ENCODE results near the gene SLK. TPM values are rescaled to one million over a fixed set of nuclear protein-coding genes. Genes with fewer than 3 reads are reported as not detected.

Gene SLK
- total RNA-seq (10 to 100 TPM; 24.1 to 25.4 TPM), total RNA-seq (144 to 223 reads per million in 2 donors)

- DNase-seq (peak; percentile 79 to 86 (median 83)), ATAC-seq (peak; percentile 88)
- no peaks in the 10 kb centered on the region for H3K9me3 ChIP-seq (ENCODE audit: control insufficient read depth, low read length, poor library complexity, severe bottlenecking)
- peaks cover 30% of the 10 kb centered on the region for H3K4me1 Mint-ChIP-seq
- H3K4me3 Mint-ChIP-seq: peak within 1 kb of the TSS; percentile 99
- H3K27me3 Mint-ChIP-seq: no peaks in the 10 kb centered on the region
- H3K36me3 Mint-ChIP-seq (ENCODE audit: low read depth): peaks cover 3% of the 10 kb centered on the region
- H3K27ac Mint-ChIP-seq: peak within 1 kb of the TSS; percentile 97
These were observed at the start of gene SLK for GRCh38 chr10:103966671-103967447. Gene SLK (plus strand): TSS chr10:103967140. CDS start chr10:103967746, 606 bp downstream.

- Mint-ChIP-seq H3K4me3 (peak overlapping the region; percentile 97), H3K4me1 (peaks cover 28% of the 10 kb centered on the region), H3K27me3 (no peaks in the 10 kb centered on the region), H3K27ac (peak overlapping the region; percentile 96), H3K36me3 (ENCODE audit: low read depth) (no peaks in the 10 kb centered on the region)
- peak; percentile 5 for ATAC-seq
- DNase-seq: peak in 1 of 3 donors; percentile 18
- no peaks in the 10 kb centered on the region for H3K9me3 ChIP-seq (ENCODE audit: control insufficient read depth, low read length, poor library complexity, severe bottlenecking)
These were observed 49.5 kb upstream of the SLK start for GRCh38 chr10:103917302-103918052.

DNA sequence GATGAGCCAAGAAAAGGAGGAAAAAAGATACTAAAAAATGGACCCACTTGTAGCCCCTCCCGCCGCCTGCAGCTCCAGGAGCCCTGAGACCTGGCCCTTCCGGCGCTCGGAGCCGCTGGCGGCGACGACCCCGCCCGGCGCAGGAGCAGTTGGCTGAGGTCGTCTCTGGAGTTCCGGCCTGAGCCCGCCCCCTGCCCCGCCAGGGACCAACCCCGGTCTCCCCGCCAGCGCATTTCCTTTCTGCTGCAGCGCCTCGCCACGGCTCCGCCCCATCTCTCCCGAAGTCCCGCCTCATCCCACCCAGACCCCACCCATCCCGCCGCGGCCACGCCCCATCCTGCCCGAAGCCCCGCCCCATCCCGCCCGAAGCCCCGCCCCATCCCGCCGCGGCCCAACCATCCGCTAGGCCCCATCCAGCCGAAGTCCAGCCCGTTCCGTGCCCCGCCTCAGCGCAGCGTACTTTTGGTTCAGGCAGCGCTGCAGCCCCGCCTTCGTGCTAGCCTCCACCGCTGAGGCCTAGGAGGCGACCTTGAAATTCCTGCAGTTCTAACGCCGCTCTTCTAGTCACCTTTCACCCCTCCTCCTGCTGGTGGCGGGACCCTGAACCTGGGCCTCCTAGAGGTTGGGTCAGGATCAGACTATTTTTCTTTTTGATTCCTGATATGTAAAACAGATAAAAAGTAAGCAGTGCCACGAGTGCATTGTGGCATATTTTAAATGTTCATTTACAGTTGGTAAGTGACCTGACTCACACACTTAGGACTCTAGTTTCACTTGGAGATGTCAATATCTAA is 48.7 kb upstream of the SLK start, which contains the start of gene STN1:
Gene STN1, minus strand, starts transcription at position 132 of the 794 bp plus-strand sequence. CDS start 590 bp downstream, outside the sequence.
- H3K36me3 Mint-ChIP-seq (ENCODE audit: low read depth): no peaks in the 10 kb centered on the region
- peak within 1 kb of the TSS; percentile 97 for H3K4me3 Mint-ChIP-seq
- peak; percentile 95 for ATAC-seq

GRCh38 chr10:103919648-103920025 is 47.3 kb upstream of the SLK start:
- DNase-seq: no peak
- no peak for ATAC-seq
- peak overlapping the region; percentile 96 for H3K27ac Mint-ChIP-seq
- peaks cover 15% of the 10 kb centered on the region for H3K4me1 Mint-ChIP-seq
- no peaks in the 10 kb centered on the region for H3K27me3 Mint-ChIP-seq
- no peaks in the 10 kb centered on the region for H3K36me3 Mint-ChIP-seq (ENCODE audit: low read depth)
- no peak overlapping the region for H3K4me3 Mint-ChIP-seq
- no peaks in the 10 kb centered on the region for H3K9me3 ChIP-seq (ENCODE audit: control insufficient read depth, low read length, poor library complexity, severe bottlenecking)

More for the DNA sequence above, 48.7 kb upstream of the SLK start, which contains the start of gene STN1:
- no peaks in the 10 kb centered on the region for H3K9me3 ChIP-seq (ENCODE audit: control insufficient read depth, low read length, poor library complexity, severe bottlenecking)
- peaks cover 20% of the 10 kb centered on the region for H3K4me1 Mint-ChIP-seq
- H3K27ac Mint-ChIP-seq: peak within 1 kb of the TSS; percentile 96
- H3K27me3 Mint-ChIP-seq: no peaks in the 10 kb centered on the region
- DNase-seq: peak; percentile 84 to 95 (median 94)

DNA sequence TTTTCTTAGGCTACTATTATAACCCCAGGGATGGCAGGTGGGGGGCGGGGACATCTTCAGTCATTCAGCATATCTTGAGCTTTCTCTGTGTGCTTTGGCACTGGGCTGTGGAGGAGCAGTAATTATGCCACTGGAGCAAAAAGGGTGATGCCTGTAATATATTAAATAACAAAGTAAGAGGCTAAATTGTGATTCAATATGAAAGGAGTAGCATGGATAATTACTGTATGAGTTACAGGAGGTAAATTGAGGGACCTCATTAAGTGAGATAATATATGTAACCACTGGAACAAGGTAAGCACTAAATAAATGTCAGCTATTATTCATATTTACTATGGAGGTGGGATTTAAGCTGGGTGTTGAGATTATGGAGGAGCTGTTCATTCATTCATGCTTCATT is 45.7 kb upstream of the SLK start:
- no peaks in the 10 kb centered on the region for H3K27me3 Mint-ChIP-seq
- peaks cover 8% of the 10 kb centered on the region for H3K4me1 Mint-ChIP-seq
- ATAC-seq (no peak), DNase-seq (no peak)
- no peak overlapping the region for H3K27ac Mint-ChIP-seq
- no peak overlapping the region for H3K4me3 Mint-ChIP-seq
- no peaks in the 10 kb centered on the region for H3K9me3 ChIP-seq (ENCODE audit: control insufficient read depth, low read length, poor library complexity, severe bottlenecking)
- no peaks in the 10 kb centered on the region for H3K36me3 Mint-ChIP-seq (ENCODE audit: low read depth)

GRCh38 chr10:103921750-103922195 is 45.2 kb upstream of the SLK start:
- Mint-ChIP-seq H3K4me3 (no peak overlapping the region), H3K36me3 (ENCODE audit: low read depth) (peaks cover 3% of the 10 kb centered on the region), H3K27me3 (no peaks in the 10 kb centered on the region), H3K4me1 (peaks cover 10% of the 10 kb centered on the region), H3K27ac (no peak overlapping the region)
- H3K9me3 ChIP-seq (ENCODE audit: control insufficient read depth, low read length, poor library complexity, severe bottlenecking): no peaks in the 10 kb centered on the region
- no peak for ATAC-seq
- DNase-seq: no peak

DNA sequence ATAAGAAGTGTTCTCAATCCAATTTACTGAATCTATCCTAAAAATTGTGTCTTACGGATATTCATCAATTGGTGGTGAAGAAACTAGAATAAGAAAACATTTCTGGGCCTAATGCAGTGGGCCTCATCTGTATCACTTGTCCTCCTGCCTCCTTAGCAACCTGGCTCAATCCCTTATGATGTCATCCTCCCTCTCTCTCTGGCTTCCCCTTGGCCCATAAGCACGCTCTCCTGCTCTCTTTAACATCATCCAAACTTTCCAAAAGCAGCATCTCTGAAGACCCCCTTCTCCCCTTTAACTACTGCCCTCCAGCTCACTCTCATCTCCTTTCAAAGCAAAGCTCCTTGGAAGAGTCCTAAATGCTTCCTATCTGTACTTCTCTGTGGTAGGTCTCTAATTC is 44.3 kb upstream of the SLK start:
- DNase-seq (no peak), ATAC-seq (no peak)
- Mint-ChIP-seq H3K4me1 (peaks cover 10% of the 10 kb centered on the region), H3K27ac (no peak overlapping the region), H3K4me3 (no peak overlapping the region), H3K36me3 (ENCODE audit: low read depth) (peaks cover 3% of the 10 kb centered on the region), H3K27me3 (no peaks in the 10 kb centered on the region)
- H3K9me3 ChIP-seq (ENCODE audit: control insufficient read depth, low read length, poor library complexity, severe bottlenecking): no peaks in the 10 kb centered on the region

GRCh38 chr10:103923502-103923901 is 43.4 kb upstream of the SLK start:
- ATAC-seq: no peak
- no peaks in the 10 kb centered on the region for H3K9me3 ChIP-seq (ENCODE audit: control insufficient read depth, low read length, poor library complexity, severe bottlenecking)
- H3K36me3 Mint-ChIP-seq (ENCODE audit: low read depth): peaks cover 3% of the 10 kb centered on the region
- H3K4me1 Mint-ChIP-seq: peaks cover 8% of the 10 kb centered on the region
- no peak overlapping the region for H3K27ac Mint-ChIP-seq
- H3K4me3 Mint-ChIP-seq: no peak overlapping the region
- no peaks in the 10 kb centered on the region for H3K27me3 Mint-ChIP-seq
- DNase-seq: no peak

- DNase-seq (no peak), ATAC-seq (no peak)
- no peak overlapping the region for H3K27ac Mint-ChIP-seq
- peaks cover 4% of the 10 kb centered on the region for H3K4me1 Mint-ChIP-seq
- H3K27me3 Mint-ChIP-seq: no peaks in the 10 kb centered on the region
- no peak overlapping the region for H3K4me3 Mint-ChIP-seq
- H3K9me3 ChIP-seq (ENCODE audit: control insufficient read depth, low read length, poor library complexity, severe bottlenecking): no peaks in the 10 kb centered on the region
- peaks cover 3% of the 10 kb centered on the region for H3K36me3 Mint-ChIP-seq (ENCODE audit: low read depth)
These were observed 41.3 kb upstream of the SLK start for GRCh38 chr10:103925591-103925990.

DNA sequence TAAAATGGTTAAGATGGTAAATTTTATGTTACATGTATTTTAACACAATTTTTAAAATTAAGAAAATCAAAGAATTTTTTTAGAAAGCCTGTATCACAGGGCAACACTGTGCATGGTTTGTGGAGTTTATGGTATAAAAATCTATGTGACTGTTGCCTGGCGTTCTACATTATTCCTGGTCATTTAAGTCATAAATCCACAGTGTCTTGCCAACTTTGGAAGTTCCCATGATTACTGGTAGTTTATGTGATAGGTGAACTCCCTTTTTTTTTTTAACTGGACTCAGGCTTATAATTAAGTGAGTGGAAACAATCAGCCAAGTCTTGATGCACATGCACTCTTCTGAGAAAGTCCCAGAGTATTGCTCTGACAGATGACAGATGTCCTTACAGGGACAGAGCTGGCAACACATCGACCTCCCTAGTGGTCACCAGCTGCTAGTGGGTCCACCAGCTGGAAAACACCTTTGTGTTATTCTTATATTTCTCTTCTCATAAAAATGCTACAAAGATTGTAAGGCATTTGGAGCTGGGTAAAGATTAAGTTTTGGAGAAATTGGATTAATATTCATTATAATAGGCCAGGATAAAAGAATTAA is 40.1 kb upstream of the SLK start:
- Mint-ChIP-seq H3K4me1 (peaks cover 5% of the 10 kb centered on the region), H3K27me3 (no peaks in the 10 kb centered on the region), H3K4me3 (no peak overlapping the region), H3K36me3 (ENCODE audit: low read depth) (peaks cover 3% of the 10 kb centered on the region), H3K27ac (no peak overlapping the region)
- DNase-seq (no peak), ATAC-seq (no peak)
- no peaks in the 10 kb centered on the region for H3K9me3 ChIP-seq (ENCODE audit: control insufficient read depth, low read length, poor library complexity, severe bottlenecking)

GRCh38 chr10:103928784-103929183 is 38.2 kb upstream of the SLK start:
- no peaks in the 10 kb centered on the region for H3K9me3 ChIP-seq (ENCODE audit: control insufficient read depth, low read length, poor library complexity, severe bottlenecking)
- ATAC-seq (no peak), DNase-seq (no peak)
- no peaks in the 10 kb centered on the region for H3K27me3 Mint-ChIP-seq
- H3K36me3 Mint-ChIP-seq (ENCODE audit: low read depth): peaks cover 3% of the 10 kb centered on the region
- H3K4me3 Mint-ChIP-seq: no peak overlapping the region
- H3K4me1 Mint-ChIP-seq: peaks cover 5% of the 10 kb centered on the region
- no peak overlapping the region for H3K27ac Mint-ChIP-seq

DNA sequence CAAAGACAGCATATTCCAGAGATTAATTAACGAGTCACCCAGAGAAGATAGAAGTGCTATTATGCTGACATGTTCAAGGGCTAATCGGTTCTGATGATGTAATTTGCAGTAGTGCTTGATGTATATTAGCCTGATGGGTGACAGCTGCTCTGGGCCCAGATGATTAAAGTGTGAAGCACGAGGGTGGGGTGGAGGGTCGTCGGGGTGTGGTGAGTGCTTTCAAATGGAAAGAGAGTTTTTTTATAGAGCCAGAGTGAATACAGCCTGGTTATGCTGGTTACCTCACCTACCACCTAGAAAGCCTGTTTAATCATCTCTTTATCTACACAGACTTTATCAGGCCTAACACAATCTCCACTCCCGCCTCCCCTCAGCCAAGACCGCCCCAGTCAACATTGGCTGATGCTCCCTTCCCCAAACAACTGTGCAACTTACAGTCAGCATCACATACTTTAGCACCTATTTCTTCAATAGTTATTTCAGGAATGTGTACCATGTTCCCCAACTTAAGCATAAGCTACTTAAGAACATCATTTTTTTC is 37.5 kb upstream of the SLK start:
- Mint-ChIP-seq H3K4me1 (peaks cover 5% of the 10 kb centered on the region), H3K36me3 (ENCODE audit: low read depth) (peaks cover 3% of the 10 kb centered on the region), H3K27ac (no peak overlapping the region), H3K4me3 (no peak overlapping the region), H3K27me3 (no peaks in the 10 kb centered on the region)
- no peaks in the 10 kb centered on the region for H3K9me3 ChIP-seq (ENCODE audit: control insufficient read depth, low read length, poor library complexity, severe bottlenecking)
- no peak for DNase-seq
- no peak for ATAC-seq

All from T-helper 17 cell (primary cell).